CD4-positive, alpha-beta T cell (primary cell): Measurements from ENCODE around the gene KIF5C. TPM values are rescaled to one million over a fixed set of nuclear protein-coding genes. Genes with fewer than 3 reads are reported as not detected.

Experiments used
- ATAC-seq: fragments of 200-7000 bp; cut with Tn5 transposase; one replicate; pipeline ENCODE4 v1.10.0; 2022; ENCODE audit warnings: mild to moderate bottlenecking; ENCODE audit not compliant: poor library complexity
- CTCF ChIA-PET: fragments of 350-600 bp; sonication (Branson Sonifier 250); formaldehyde crosslinking; loops from one replicate; lab custom pipeline; 2021; ENCODE audit warnings: antibody characterized with exemption, inconsistent platforms; lab: Charles Lee
- POLR2A ChIA-PET: fragments of 350-600 bp; sonication (Branson Sonifier 250); formaldehyde crosslinking; loops from one replicate; lab custom pipeline; 2021; ENCODE audit warnings: antibody characterized with exemption, inconsistent platforms; lab: Charles Lee
- DNase-seq, 14 experiments: peaks; one replicate each; pipeline ENCODE4 v3.0.0-alpha.2; 2013 to 2020; ENCODE audit warnings: mixed read lengths in 2 of 14
- H3K27ac ChIP-seq, 2 donors: one replicate each; pipeline versions ENCODE4 v1.5.1 to v1.7.0; 2013; ENCODE audit warnings: low read length in 2 of 2, low read depth in 1 of 2, mild to moderate bottlenecking in 1 of 2
- H3K27me3 ChIP-seq, 2 experiments: 1 replicate in 1 of 2; 2 replicates in 1 of 2; pipeline versions ENCODE4 v1.6.1 to v1.7.0; 2013; ENCODE audit warnings: low read length in 2 of 2, control low read depth in 1 of 2, mild to moderate bottlenecking in 1 of 2, moderate library complexity in 1 of 2; ENCODE audit not compliant: insufficient read depth in 2 of 2, control insufficient read depth in 1 of 2
- H3K36me3 ChIP-seq: one replicate; pipeline ENCODE4 v1.6.1; 2013; ENCODE audit warnings: low read length, control low read depth; ENCODE audit not compliant: insufficient read depth
- H3K4me1 ChIP-seq: one replicate; pipeline ENCODE4 v1.6.1; 2013; ENCODE audit warnings: low read length, control low read depth; ENCODE audit not compliant: insufficient read depth
- H3K4me3 ChIP-seq: one replicate; pipeline ENCODE4 v1.5.1; 2013; ENCODE audit warnings: mild to moderate bottlenecking, low read length, moderate library complexity
- H3K9me3 ChIP-seq, 2 experiments: 1 replicate in 1 of 2; 2 replicates in 1 of 2; pipeline versions ENCODE4 v1.6.1 to v1.7.0; 2013; ENCODE audit warnings: low read length in 2 of 2, mild to moderate bottlenecking in 2 of 2, control low read depth in 1 of 2, moderate library complexity in 1 of 2; ENCODE audit not compliant: control insufficient read depth in 1 of 2, insufficient read depth in 1 of 2
- H3K27ac Mint-ChIP-seq: one replicate; pipeline ENCODE4 v1.8.0; 2020; ENCODE audit warnings: mixed read lengths
- H3K27me3 Mint-ChIP-seq: one replicate; pipeline ENCODE4 v1.8.0; 2021; ENCODE audit warnings: mixed read lengths
- H3K36me3 Mint-ChIP-seq: one replicate; pipeline ENCODE4 v1.8.0; 2021; ENCODE audit warnings: low read depth, mixed read lengths
- H3K4me1 Mint-ChIP-seq: one replicate; pipeline ENCODE4 v1.8.0; 2021; ENCODE audit warnings: low read depth, mixed read lengths
- H3K4me3 Mint-ChIP-seq: one replicate; pipeline ENCODE4 v1.8.0; 2020; ENCODE audit warnings: mild to moderate bottlenecking, mixed read lengths
- H3K9me3 Mint-ChIP-seq: one replicate; pipeline ENCODE4 v1.8.0; 2020; ENCODE audit warnings: mixed read lengths
- intact Hi-C, 2 experiments: fragments of 100-400 bp; cut with DNase I in 1 of 2; cut with micrococcal nuclease in 1 of 2; formaldehyde crosslinking; loops; one replicate each; pipeline versions ENCODE4 v1.15.1 to v1.9.0; 2023 to 2025; cut with DNase I, micrococcal nuclease
- total RNA-seq, 174 experiments: library from RNA in 2 of 174; stranded (reverse) in 2 of 174; gene quantifications; one replicate each; pipeline ENCODE4 v1.2.3 and lab custom pipeline; 2021 to 2026
- TF ChIP-seq, protein P1 (sequence below): fragments of 200-600 bp; IDR thresholded peaks from one replicate; pipeline ENCODE4 v1.8.0; 2022; ENCODE audit warnings: antibody characterized with exemption, mild to moderate bottlenecking

The KIF5C gene
- total RNA-seq, 2 experiments from 2014 or later, result 7.3 to 8.1 TPM

DNA sequence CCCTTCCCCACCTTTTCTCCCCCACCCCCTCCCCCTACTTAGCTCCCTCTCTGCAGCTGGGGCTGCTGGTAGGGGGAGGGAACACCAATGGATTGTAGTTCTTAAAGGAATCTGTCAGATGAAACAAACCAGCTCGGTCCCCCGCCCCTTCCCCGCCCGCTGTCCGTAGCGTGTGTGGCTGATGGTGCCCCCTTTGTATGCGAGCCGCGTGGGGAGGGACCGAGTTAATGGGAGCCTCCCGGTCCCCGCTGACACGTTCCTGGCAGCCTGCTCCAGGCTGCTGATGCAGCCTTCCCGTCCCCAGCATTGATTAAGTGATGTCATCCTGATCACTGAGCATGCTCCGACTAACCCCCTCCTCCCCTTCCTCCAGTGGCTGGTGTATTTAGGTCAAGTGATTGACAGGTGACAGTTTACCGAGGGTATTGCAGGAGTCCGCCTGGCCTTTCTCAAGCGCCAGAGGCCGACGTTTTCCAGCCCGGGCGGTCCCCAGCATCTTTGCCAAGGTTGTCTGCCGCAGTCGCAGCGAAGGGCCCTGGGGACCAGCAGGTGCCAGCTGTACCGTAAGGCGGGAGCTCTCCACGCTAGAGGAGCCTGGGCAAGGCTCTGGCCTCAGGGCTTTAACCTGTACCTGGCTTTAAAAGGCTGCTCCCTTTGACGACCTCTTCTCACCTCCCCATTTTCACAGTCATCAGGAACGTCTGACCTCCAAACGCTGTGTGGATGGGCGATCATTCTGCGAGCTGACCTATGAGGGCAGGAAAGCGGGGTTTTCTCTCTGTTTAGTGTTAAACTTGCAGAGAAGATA lies 1.8 kb downstream of the KIF5C start:
- peaks cover 2 to 4% of the 10 kb centered on the region in 2 experiments for H3K27me3 ChIP-seq
- H3K27ac ChIP-seq, result peak overlapping the region in 1 of 2 donors; percentile 2
- H3K27me3 Mint-ChIP-seq, result peaks cover 49% of the 10 kb centered on the region
- H3K4me3 Mint-ChIP-seq, result peak overlapping the region; percentile 92
- peak; percentile 16 to 86 (median 45) for DNase-seq
- H3K4me1 Mint-ChIP-seq, result peaks cover 24% of the 10 kb centered on the region
- peaks cover 24% of the 10 kb centered on the region for H3K4me1 ChIP-seq
- peak overlapping the region; percentile 70 for H3K4me3 ChIP-seq
- TF ChIP-seq, protein P1, sequence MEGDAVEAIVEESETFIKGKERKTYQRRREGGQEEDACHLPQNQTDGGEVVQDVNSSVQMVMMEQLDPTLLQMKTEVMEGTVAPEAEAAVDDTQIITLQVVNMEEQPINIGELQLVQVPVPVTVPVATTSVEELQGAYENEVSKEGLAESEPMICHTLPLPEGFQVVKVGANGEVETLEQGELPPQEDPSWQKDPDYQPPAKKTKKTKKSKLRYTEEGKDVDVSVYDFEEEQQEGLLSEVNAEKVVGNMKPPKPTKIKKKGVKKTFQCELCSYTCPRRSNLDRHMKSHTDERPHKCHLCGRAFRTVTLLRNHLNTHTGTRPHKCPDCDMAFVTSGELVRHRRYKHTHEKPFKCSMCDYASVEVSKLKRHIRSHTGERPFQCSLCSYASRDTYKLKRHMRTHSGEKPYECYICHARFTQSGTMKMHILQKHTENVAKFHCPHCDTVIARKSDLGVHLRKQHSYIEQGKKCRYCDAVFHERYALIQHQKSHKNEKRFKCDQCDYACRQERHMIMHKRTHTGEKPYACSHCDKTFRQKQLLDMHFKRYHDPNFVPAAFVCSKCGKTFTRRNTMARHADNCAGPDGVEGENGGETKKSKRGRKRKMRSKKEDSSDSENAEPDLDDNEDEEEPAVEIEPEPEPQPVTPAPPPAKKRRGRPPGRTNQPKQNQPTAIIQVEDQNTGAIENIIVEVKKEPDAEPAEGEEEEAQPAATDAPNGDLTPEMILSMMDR, result no peak
- intact Hi-C loops, result loop anchor here (5.0 to 10.0 kb wide), 6 partner anchors 229 to 1029 kb away; partner anchors contain the start of genes ACVR2A (in 1 of the 2), EPC2 (in 1 of the 2), MBD5 (in 1 of the 2) and MMADHC (in 1 of the 2)
- peaks cover 7% of the 10 kb centered on the region for H3K36me3 Mint-ChIP-seq
- peak; percentile 14 for ATAC-seq
- no peaks in the 10 kb centered on the region for H3K9me3 Mint-ChIP-seq
- H3K9me3 ChIP-seq, result no peaks in the 10 kb centered on the region
- ChIA-PET POLR2A (interaction anchor here (0.9 to 2.7 kb wide), 2 partner anchors 230 to 353 kb away, joined by 6 to 8 read pairs; no protein-coding TSS in a partner anchor), CTCF (no interaction called here)
- H3K36me3 ChIP-seq, result no peaks in the 10 kb centered on the region
- H3K27ac Mint-ChIP-seq, result peak overlapping the region; percentile 79

DNA sequence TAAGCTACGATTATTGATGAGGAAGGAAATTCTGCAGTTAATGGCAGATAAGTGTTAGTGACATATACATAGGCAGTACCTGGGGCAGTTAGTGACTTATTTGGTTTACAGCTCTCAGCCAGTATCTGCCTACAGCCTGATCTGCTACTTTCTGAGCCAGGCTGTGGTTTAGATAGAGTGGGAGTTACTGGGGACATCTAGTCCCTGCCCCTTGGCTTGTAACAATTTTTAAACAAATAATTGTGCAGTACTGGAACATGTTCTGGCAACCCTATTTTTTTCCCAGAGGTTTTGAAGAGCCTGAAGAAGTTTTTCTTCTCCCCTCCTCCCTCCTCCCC lies 2.3 kb downstream of the KIF5C start:
- peak overlapping the region; percentile 79 for H3K27ac Mint-ChIP-seq
- peak overlapping the region; percentile 70 for H3K4me3 ChIP-seq
- peak overlapping the region; percentile 92 for H3K4me3 Mint-ChIP-seq
- TF ChIP-seq, protein P1, result no peak
- peak overlapping the region in 1 of 2 donors; percentile 2 for H3K27ac ChIP-seq
- H3K9me3 Mint-ChIP-seq, result no peaks in the 10 kb centered on the region
- peaks cover 2 to 4% of the 10 kb centered on the region in 2 experiments for H3K27me3 ChIP-seq
- POLR2A ChIA-PET, result interaction anchor here (0.9 kb wide), 1 partner anchor 231 kb away, joined by 6 read pairs; no protein-coding TSS in a partner anchor
- peaks cover 24% of the 10 kb centered on the region for H3K4me1 Mint-ChIP-seq
- H3K36me3 ChIP-seq, result no peaks in the 10 kb centered on the region
- intact Hi-C loops, result loop anchor here (5.0 to 10.0 kb wide), 6 partner anchors 230 to 1030 kb away; partner anchors contain the start of genes ACVR2A (in 1 of the 2), EPC2 (in 1 of the 2), MBD5 (in 1 of the 2) and MMADHC (in 1 of the 2)
- H3K36me3 Mint-ChIP-seq, result peaks cover 7% of the 10 kb centered on the region
- CTCF ChIA-PET, result no interaction called here
- ATAC-seq (no peak), DNase-seq (peak in 1 of 14 experiments; percentile 5)
- H3K27me3 Mint-ChIP-seq, result peaks cover 45% of the 10 kb centered on the region
- H3K9me3 ChIP-seq, result no peaks in the 10 kb centered on the region
- peaks cover 24% of the 10 kb centered on the region for H3K4me1 ChIP-seq

DNA sequence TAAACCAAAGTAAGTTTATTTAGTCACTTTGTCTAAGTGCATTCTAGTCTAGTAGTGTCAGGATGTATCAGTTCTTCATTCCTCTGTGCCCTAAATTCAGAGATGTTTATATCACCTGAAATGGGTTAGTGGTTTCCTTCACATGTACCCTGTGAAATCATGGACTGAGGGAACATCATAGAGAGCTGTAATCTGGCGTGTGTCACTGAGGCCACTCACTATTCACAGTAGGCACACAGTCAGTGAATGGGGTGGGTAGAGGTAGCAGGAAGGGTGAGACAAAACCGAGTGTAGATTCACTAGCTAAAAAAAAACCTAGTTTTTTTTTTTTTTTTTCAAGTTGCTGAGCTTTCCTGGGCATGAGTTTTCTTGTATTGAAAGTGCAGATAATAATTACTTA lies 5.6 kb downstream of the KIF5C start:
- Mint-ChIP-seq H3K27me3 (peaks cover 34% of the 10 kb centered on the region), H3K27ac (no peak overlapping the region), H3K4me3 (no peak overlapping the region), H3K36me3 (peaks cover 7% of the 10 kb centered on the region), H3K9me3 (no peaks in the 10 kb centered on the region), H3K4me1 (peaks cover 17% of the 10 kb centered on the region)
- Histone ChIP-seq H3K4me1 (peaks cover 16% of the 10 kb centered on the region), H3K36me3 (no peaks in the 10 kb centered on the region), H3K27ac (no peak overlapping the region), H3K27me3 (peaks cover 2 to 4% of the 10 kb centered on the region in 2 experiments), H3K9me3 (no peaks in the 10 kb centered on the region), H3K4me3 (no peak overlapping the region)
- TF ChIP-seq, protein P1, result no peak
- CTCF ChIA-PET, result interaction anchor here (1.3 kb wide), 1 partner anchor 10 kb away, joined by 3 read pairs; no protein-coding TSS in a partner anchor
- POLR2A ChIA-PET, result interaction anchor here (1.3 kb wide), 1 partner anchor 860 kb away, joined by 3 read pairs; the partner anchor contains the start of genes MBD5 and ORC4
- intact Hi-C loops, result no loop called here
- ATAC-seq (no peak), DNase-seq (peak in 3 of 14 experiments; percentile 4 to 24 (median 17))
